Cardiac atrium fibroblast (primary cell): Measurements from ENCODE around the gene FGFR3. TPM values are rescaled to one million over a fixed set of nuclear protein-coding genes. Genes with fewer than 3 reads are reported as not detected.

ENCODE experiments used
- total RNA-seq: library from RNA; depleted of rRNA; stranded (reverse); fragments of >200 nt; gene quantifications from 2 replicates; pipeline ENCODE4 v1.2.3, GENCODE V29; 2015

Gene FGFR3
- 1.8 and 3.4 TPM in 2 replicates for total RNA-seq

DNA sequence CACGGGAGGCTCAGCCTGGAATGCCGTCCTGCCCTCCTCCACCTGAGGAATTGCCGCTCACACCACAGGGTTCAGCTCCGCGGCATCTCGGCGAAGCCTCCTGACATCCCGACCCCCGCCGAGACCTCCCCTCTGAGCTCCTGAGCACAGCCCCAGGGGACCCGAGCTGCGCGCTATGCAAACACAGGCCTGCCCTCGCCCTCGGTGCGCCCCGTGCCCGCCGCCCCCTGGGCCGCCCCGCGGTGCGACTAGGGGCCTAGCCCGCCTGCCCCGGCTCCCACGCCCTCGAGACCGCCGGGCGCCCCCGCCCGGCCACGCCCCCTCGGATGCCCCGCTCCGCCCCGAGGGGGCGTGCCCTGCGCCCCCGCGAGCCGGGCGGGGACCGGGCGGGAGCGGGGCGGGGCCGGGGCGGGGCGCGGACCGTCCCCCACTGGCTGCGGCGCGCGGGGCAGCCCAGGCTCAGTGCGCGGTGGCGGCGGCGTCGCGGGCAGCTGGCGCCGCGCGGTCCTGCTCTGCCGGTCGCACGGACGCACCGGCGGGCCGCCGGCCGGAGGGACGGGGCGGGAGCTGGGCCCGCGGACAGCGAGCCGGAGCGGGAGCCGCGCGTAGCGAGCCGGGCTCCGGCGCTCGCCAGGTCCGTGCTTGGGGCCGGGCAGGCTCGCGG, at the start of gene FGFR3:
Gene FGFR3, plus strand, starts transcription at position 462 of the 664 bp plus-strand sequence. CDS start 642 bp downstream, outside the sequence.

DNA sequence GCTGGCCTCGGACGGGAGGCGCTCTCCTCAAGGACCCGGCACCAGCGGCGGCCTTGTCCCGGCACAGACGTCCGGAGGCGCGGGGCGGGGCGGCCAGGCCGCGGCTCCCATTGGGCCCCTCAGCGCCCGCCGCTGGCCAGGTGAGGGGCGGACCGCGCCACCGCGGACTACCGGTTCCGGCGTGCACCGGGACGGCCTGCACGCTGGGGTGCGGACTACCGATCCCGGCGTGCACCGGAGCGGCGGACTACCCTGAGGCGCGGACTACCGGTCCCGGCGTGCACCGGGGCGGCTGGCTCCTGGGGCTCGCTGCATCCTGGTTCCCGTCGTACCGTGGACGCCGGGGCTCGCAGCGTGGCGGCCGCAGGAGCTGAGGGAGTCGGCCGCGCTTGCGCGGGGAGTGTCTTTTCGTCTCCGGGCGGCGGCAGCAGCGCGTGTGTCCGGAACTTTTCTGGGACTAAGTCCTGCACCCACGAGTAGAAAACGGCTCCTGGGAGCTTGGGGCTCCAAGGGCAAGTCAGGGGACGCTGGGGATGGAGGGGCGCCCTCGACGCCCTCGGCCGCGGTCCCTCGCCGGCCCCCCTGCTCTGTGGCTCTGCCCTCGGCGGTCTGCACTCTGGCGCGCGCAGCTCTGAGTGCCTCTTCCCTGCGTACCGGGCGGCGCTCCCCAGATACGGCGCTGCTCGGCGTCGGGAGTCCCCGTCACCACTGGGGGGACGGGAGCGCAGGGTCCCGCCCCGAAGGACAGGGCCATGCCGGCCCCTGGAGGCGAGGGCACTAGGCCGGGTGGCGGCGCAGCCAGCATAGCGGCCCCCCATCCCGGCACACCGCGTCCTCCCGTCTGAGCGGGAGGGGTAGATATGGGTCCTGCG, 63.2 kb downstream of the FGFR3 start, which contains the start of gene LETM1:
Gene LETM1, minus strand, starts transcription at position 86 of the 872 bp plus-strand sequence. CDS start 206 bp downstream, outside the sequence.

Other genes starting within 250 kb of the FGFR3 start
- 2.0 and 16.4 TPM in 2 replicates for gene FAM53A, start 109.0 kb upstream of the FGFR3 start, total RNA-seq
- gene SLBP, start 81.0 kb upstream of the FGFR3 start, total RNA-seq = 64.2 and 72.0 TPM in 2 replicates
- 38.6 and 48.6 TPM in 2 replicates for gene TMEM129, start 72.0 kb upstream of the FGFR3 start, total RNA-seq
- 11.0 and 12.5 TPM in 2 replicates for gene TACC3, start 71.8 kb upstream of the FGFR3 start, total RNA-seq
- gene LETM1, start 62.9 kb downstream of the FGFR3 start, total RNA-seq = 34.3 and 44.6 TPM in 2 replicates
- 15.2 and 21.9 TPM in 2 replicates for gene NSD2, start 78.1 kb downstream of the FGFR3 start, total RNA-seq
- gene NELFA, start 215.7 kb downstream of the FGFR3 start, total RNA-seq = 10.3 and 10.4 TPM in 2 replicates